Peyer's patch (tissue), 4 donors: ENCODE data around the gene RBBP8. TPM values are rescaled to one million over a fixed set of nuclear protein-coding genes. Genes with fewer than 3 reads are reported as not detected.

Experiments used
- DNase-seq, 3 donors: peaks; one replicate each; pipeline ENCODE4 v3.0.0-alpha.2; 2017 to 2019
- H3K27ac ChIP-seq, 4 donors: fragments of 200-600 bp; sonication (generic); one replicate each; pipeline ENCODE4 v1.5.1; 2016 to 2019
- H3K27me3 ChIP-seq, 2 donors: fragments of 200-600 bp; sonication (generic); one replicate each; pipeline ENCODE4 v1.5.1; 2019
- H3K36me3 ChIP-seq, 3 donors: fragments of 200-600 bp; sonication (generic); one replicate each; pipeline ENCODE4 v1.5.1; 2016 to 2019
- H3K4me1 ChIP-seq, 4 donors: fragments of 200-600 bp; sonication (generic); one replicate each; pipeline ENCODE4 v1.5.1; 2016 to 2019
- H3K4me3 ChIP-seq, 4 donors: fragments of 200-600 bp; sonication (generic); 1 replicate in 3 of 4; 2 replicates in 1 of 4; pipeline ENCODE4 v1.5.1; 2016 to 2019; ENCODE audit warnings: mild to moderate bottlenecking in 1 of 4
- H3K9me3 ChIP-seq, 4 donors: fragments of 200-600 bp; sonication (generic); one replicate each; pipeline ENCODE4 v1.5.1; 2016 to 2019; ENCODE audit warnings: mild to moderate bottlenecking in 1 of 4
- CTCF ChIP-seq, 6 experiments: fragments of 450-650 bp in 4 of 6; fragments of 200-600 bp in 2 of 6; sonication (generic) in 1 of 6; IDR thresholded peaks; one replicate each; pipeline ENCODE4 v1.5.1; 2017 to 2019; ENCODE audit warnings: antibody characterized with exemption in 6 of 6, mild to moderate bottlenecking in 3 of 6, moderate library complexity in 1 of 6
- POLR2A ChIP-seq, 2 donors: fragments of 450-650 bp; IDR thresholded peaks; one replicate each; pipeline ENCODE4 v1.5.1; 2017; ENCODE audit warnings: antibody characterized with exemption in 2 of 2, mild to moderate bottlenecking in 2 of 2, moderate library complexity in 2 of 2
- total RNA-seq, 4 donors: library from RNA; depleted of rRNA; stranded (reverse); fragments of >200 nt; gene quantifications; one replicate each; pipeline ENCODE4 v1.1.0, GENCODE V29; 2016

RBBP8 gene
- total RNA-seq, 4 donors from 2014 or later, result 45.4 to 74.1 (median 52.7) TPM

DNA sequence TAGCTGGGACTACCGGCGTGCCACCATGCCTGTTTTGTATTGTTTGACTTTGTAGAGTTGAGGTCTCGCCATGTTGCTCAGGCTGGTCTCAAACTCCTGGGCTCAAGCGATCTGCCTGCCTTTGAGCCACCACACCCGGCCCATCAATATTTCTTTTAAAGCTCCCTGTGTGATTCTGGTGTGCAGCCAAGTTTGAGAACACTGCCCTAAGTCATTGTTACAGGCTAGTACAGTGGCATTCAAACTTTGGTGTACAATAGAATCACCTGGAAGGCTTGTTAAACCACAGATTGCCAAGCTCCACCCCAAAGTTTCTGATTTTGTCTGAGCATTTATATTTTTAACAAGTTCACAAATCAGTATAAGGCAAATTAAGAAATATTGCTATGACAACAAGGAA lies 99.9 kb downstream of the RBBP8 start:
- Histone ChIP-seq H3K4me3 (no peak overlapping the region), H3K4me1 (no peaks in the 10 kb centered on the region), H3K9me3 (no peaks in the 10 kb centered on the region), H3K27me3 (no peaks in the 10 kb centered on the region), H3K36me3 (no peaks in the 10 kb centered on the region), H3K27ac (no peak overlapping the region)
- no peak for DNase-seq
- TF ChIP-seq CTCF (IDR thresholded peaks at IDR 0.05) (no peak), POLR2A (IDR thresholded peaks at IDR 0.05) (no peak)

DNA sequence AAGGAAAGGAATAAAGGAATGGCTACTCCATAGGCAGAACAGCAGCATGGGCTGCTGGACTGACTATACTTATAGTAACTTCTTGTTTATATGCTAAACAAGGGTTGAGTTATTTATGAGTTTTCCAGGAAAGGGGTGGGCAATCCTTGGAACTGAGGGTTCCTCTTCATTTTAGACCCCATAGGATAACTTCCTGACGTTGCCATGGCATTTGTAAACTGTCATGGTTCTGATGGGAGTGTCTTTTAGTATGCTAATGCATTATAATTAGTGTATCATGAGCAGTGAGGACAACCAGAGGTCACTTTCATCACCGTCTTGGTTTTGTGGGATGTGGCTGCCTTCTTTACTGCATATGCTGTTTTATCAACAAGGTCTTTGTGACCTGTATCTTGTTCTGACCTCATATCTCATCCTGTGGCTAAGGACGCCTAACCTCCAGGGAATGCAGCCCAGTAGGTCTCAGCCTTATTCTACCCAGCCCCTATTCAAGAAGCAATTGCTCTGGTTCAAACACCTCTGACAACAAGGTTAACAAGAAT lies 103.6 kb downstream of the RBBP8 start:
- Histone ChIP-seq H3K9me3 (no peaks in the 10 kb centered on the region), H3K27me3 (no peaks in the 10 kb centered on the region), H3K36me3 (no peaks in the 10 kb centered on the region), H3K4me3 (no peak overlapping the region), H3K4me1 (no peaks in the 10 kb centered on the region), H3K27ac (no peak overlapping the region)
- DNase-seq, result no peak
- TF ChIP-seq CTCF (IDR thresholded peaks at IDR 0.05) (no peak), POLR2A (IDR thresholded peaks at IDR 0.05) (no peak)

DNA sequence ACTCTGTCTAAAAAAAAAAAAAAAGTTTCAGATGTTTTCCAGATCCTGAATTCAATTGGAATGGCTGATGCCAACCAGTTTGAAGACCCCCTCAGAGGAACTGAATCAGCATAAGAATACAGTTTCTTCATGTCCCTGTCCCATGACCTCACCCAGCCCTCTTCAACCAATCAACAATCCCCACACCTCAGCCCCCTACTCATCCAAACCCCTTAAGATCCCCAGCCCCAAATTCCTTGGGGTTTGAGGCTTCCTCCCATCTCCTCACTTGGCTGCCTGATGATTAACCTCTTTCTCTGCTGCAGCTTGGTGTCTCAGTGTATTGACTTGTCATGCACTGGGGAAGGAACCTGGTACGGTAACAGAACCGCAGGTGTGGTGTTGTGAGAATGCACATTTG lies 104.5 kb downstream of the RBBP8 start:
- DNase-seq, result no peak
- no peaks in the 10 kb centered on the region for H3K27me3 ChIP-seq
- no peak for TF ChIP-seq POLR2A (IDR thresholded peaks at IDR 0.05)
- TF ChIP-seq CTCF (IDR thresholded peaks at IDR 0.05), result no peak

GRCh38 chr18:23038712-23039111 lies 105.6 kb downstream of the RBBP8 start:
- DNase-seq, result no peak

More for the DNA sequence above, 104.5 kb downstream of the RBBP8 start:
- Histone ChIP-seq H3K4me3 (no peak overlapping the region), H3K4me1 (no peaks in the 10 kb centered on the region), H3K9me3 (no peaks in the 10 kb centered on the region), H3K27ac (no peak overlapping the region), H3K36me3 (no peaks in the 10 kb centered on the region)

DNA sequence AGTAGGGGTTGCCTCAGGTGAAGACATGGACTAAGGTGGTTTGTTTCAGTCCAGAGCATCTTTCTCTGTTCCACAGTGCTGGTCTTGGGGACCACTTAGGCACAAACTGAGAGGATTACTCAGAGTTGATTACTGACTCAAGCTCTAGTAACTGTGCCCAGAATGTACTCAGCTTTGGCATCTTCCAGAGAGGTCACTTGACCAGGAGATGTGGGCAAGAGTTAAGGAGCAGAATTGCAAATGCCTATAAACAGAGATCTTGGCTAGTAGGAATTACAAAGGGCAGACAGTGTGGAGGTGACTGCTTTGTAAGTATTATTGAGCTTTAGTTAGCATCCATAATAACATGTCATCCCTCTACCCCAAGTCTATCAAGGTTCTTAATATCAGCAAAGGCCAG lies 109.0 kb downstream of the RBBP8 start:
- H3K9me3 ChIP-seq, result no peaks in the 10 kb centered on the region
- TF ChIP-seq POLR2A (IDR thresholded peaks at IDR 0.05) (no peak), CTCF (IDR thresholded peaks at IDR 0.05) (no peak)
- H3K27ac ChIP-seq, result no peak overlapping the region

More at GRCh38 chr18:23038712-23039111, 105.6 kb downstream of the RBBP8 start:
- no peak overlapping the region for H3K27ac ChIP-seq
- TF ChIP-seq CTCF (IDR thresholded peaks at IDR 0.05) (no peak), POLR2A (IDR thresholded peaks at IDR 0.05) (no peak)
- H3K4me1 ChIP-seq, result no peaks in the 10 kb centered on the region
- H3K27me3 ChIP-seq, result no peaks in the 10 kb centered on the region
- H3K9me3 ChIP-seq, result no peaks in the 10 kb centered on the region
- H3K36me3 ChIP-seq, result no peaks in the 10 kb centered on the region
- H3K4me3 ChIP-seq, result no peak overlapping the region

More for the DNA sequence above, 109.0 kb downstream of the RBBP8 start:
- H3K4me3 ChIP-seq, result no peak overlapping the region
- no peaks in the 10 kb centered on the region for H3K27me3 ChIP-seq
- no peaks in the 10 kb centered on the region for H3K36me3 ChIP-seq
- no peak for DNase-seq
- H3K4me1 ChIP-seq, result no peaks in the 10 kb centered on the region
